GM12878 (cell line): ENCODE results near the gene CTSW. TPM values are rescaled to one million over a fixed set of nuclear protein-coding genes. Genes with fewer than 3 reads are reported as not detected.
A peak's percentile ranks its signal among the peaks of the same experiment; 100 is the strongest.

Experiments used
- CHD1 ChIP-seq: IDR thresholded peaks from 2 replicates; pipeline ENCODE4 v1.6.1; 2012; ENCODE audit warnings: low read depth, low read length, improper control_type of control experiment
- CHD2 ChIP-seq: IDR thresholded peaks from 2 replicates; pipeline ENCODE4 v1.6.1; 2011; ENCODE audit warnings: low read depth, low read length, improper control_type of control experiment, borderline replicate concordance
- GATAD2B ChIP-seq: fragments of 450-650 bp; conservative IDR thresholded peaks from 2 replicates; pipeline ENCODE4 v1.6.1; 2017; ENCODE audit warnings: low read depth, mild to moderate bottlenecking, moderate library complexity
- IKZF1 ChIP-seq: fragments of 450-650 bp; conservative IDR thresholded peaks from 2 replicates; pipeline ENCODE4 v1.6.1; 2017; ENCODE audit warnings: antibody characterized with exemption, mild to moderate bottlenecking
- KAT2A ChIP-seq: conservative IDR thresholded peaks from 2 replicates; pipeline ENCODE4 v1.6.1; 2011; ENCODE audit warnings: low read depth, low read length; ENCODE audit not compliant: control insufficient read depth
- LARP7 ChIP-seq: fragments of 450-650 bp; IDR thresholded peaks from 2 replicates; pipeline ENCODE4 v1.6.1; 2017; ENCODE audit warnings: mild to moderate bottlenecking
- MEF2B ChIP-seq: fragments of 450-650 bp; IDR thresholded peaks from 2 replicates; pipeline ENCODE4 v1.6.1; 2018; ENCODE audit warnings: mild to moderate bottlenecking, moderate library complexity; ENCODE audit not compliant: partially characterized antibody, poor library complexity, severe bottlenecking
- NFYA ChIP-seq: IDR thresholded peaks from 2 replicates; pipeline ENCODE4 v1.6.1; 2011; ENCODE audit warnings: low read depth, mild to moderate bottlenecking, low read length, improper control_type of control experiment, borderline replicate concordance
- NFYB ChIP-seq: IDR thresholded peaks from 2 replicates; pipeline ENCODE4 v1.6.1; 2011; ENCODE audit warnings: low read depth, mild to moderate bottlenecking, low read length, improper control_type of control experiment, moderate library complexity; ENCODE audit not compliant: insufficient read depth
- PAX8 ChIP-seq: fragments of 450-650 bp; IDR thresholded peaks from 2 replicates; pipeline ENCODE4 v1.6.1; 2017; ENCODE audit warnings: mild to moderate bottlenecking, moderate library complexity
- POU2F2 ChIP-seq: IDR thresholded peaks from 3 replicates; pipeline ENCODE4 v1.6.1; 2011; ENCODE audit warnings: low read depth, mild to moderate bottlenecking, low read length, borderline replicate concordance
- RAD21 ChIP-seq: IDR thresholded peaks from 2 replicates; pipeline ENCODE4 v1.6.1; 2011; ENCODE audit warnings: mild to moderate bottlenecking, low read depth, low read length, moderate library complexity; ENCODE audit not compliant: insufficient read depth
- SIX5 ChIP-seq: IDR thresholded peaks from 2 replicates; pipeline ENCODE4 v1.6.1; 2011; ENCODE audit warnings: mild to moderate bottlenecking, low read depth, low read length, moderate library complexity; ENCODE audit not compliant: severe bottlenecking
- SMARCA5 ChIP-seq: fragments of 450-650 bp; IDR thresholded peaks from 2 replicates; pipeline ENCODE4 v1.6.1; 2017; ENCODE audit warnings: mild to moderate bottlenecking
- SMC3 ChIP-seq: IDR thresholded peaks from 2 replicates; pipeline ENCODE4 v1.6.1; 2011; ENCODE audit warnings: low read length, improper control_type of control experiment, borderline replicate concordance
- SPI1 ChIP-seq: IDR thresholded peaks from 2 replicates; pipeline ENCODE4 v1.6.1; 2011; ENCODE audit warnings: low read depth, mild to moderate bottlenecking, low read length, moderate library complexity, borderline replicate concordance; ENCODE audit not compliant: insufficient read depth
- TBL1XR1 ChIP-seq: IDR thresholded peaks from 2 replicates; pipeline ENCODE4 v1.6.1; 2012; ENCODE audit warnings: low read depth, low read length, improper control_type of control experiment
- YBX1 ChIP-seq: fragments of 450-650 bp; IDR thresholded peaks from 2 replicates; pipeline ENCODE4 v1.6.1; 2016; ENCODE audit warnings: antibody characterized with exemption
- polyA plus RNA-seq, 11 experiments: library from polyadenylated mRNA; depleted of rRNA in 4 of 11; unstranded in 6 of 11; stranded (reverse) in 5 of 11; fragments of >200 nt; fragmentation: Nextera tagmentation in 4 of 11; fragmentation: Illumina TruSeq in 1 of 11; extraction: Ambion mirVana in 4 of 11; extraction: Trizol in 1 of 11; gene quantifications; 1 replicate in 1 of 11; 2 replicates in 10 of 11; pipeline versions ENCODE4 v1.2.1 to v1.2.3, GENCODE V29; 2011 to 2016; ENCODE audit warnings: inconsistent platforms in 2 of 11, missing spikeins in 2 of 11, low read depth in 1 of 11
- total RNA-seq, 4 experiments: library from RNA; depleted of rRNA in 3 of 4; stranded (reverse); fragments of >200 nt in 3 of 4; fragmentation: Illumina TruSeq in 1 of 4; extraction: Trizol in 1 of 4; gene quantifications; 2 replicates each; pipeline versions ENCODE4 v1.2.1 to v1.2.3, GENCODE V29; 2013 to 2021
- TF ChIP-seq, protein P1 (sequence below): IDR thresholded peaks from 2 replicates; pipeline ENCODE4 v1.6.1; 2012; ENCODE audit warnings: low read depth, low read length, improper control_type of control experiment
- TF ChIP-seq, protein P2 (sequence below): IDR thresholded peaks from 2 replicates; pipeline ENCODE4 v1.6.1; 2011; ENCODE audit warnings: low read depth, low read length, improper control_type of control experiment, borderline replicate concordance
- TF ChIP-seq, protein P3 (sequence below): fragments of 450-650 bp; IDR thresholded peaks from 2 replicates; pipeline ENCODE4 v1.6.1; 2018; ENCODE audit warnings: mild to moderate bottlenecking, low read depth, moderate library complexity; ENCODE audit not compliant: partially characterized antibody
- TF ChIP-seq, protein P4 (sequence below): fragments of 450-650 bp; formaldehyde crosslinking; IDR thresholded peaks from 2 replicates; pipeline ENCODE4 v1.5.0; 2022; ENCODE audit warnings: mild to moderate bottlenecking, missing genetic modification characterization

CTSW gene
- total and polyA plus RNA-seq, 10 of the 15 experiments (the other 5 are each of a cell fraction or from before 2014, with no cell fraction given), result 0.53 to 12.0 (median 1.7) TPM

DNA sequence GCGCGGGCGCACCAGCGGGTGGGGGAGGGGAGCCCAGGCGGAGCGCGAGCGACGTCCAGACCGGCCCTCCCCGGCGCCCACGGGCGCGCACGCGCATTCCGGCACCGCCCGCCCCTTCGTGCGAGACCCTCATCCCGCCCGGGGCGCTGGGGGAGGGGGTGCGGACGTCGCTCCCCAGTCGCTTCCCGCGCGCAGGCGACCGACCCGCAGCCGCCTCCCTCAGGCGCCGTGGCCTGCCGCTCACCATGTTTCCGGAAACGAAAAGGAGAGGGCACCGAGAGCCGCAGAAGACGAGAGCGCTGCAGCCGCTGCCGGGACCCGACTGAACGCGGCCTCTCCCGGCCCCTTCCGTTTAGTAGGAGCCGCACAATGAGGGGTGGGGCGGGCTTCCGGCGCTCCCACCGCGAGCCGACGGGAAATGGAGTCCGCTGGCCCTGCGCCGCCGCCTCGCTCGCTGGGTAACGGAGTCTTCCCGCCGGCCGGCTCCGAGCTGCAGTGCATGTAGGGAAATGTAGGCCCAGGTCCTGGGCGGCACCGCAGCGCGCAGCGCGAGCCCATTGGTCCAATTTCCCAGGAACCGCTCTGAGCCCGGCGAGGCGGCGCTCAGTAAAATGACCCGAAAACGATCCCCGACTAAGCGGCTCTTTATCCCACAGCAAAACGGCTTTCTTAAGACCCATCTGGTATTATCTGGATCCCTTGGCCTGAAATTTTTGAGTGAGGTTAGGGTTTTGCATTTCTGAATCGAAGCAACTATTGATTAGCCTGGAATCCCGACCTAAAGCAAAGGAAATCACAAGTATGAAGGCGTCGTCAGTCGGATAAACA, 21.6 kb upstream of the CTSW start, which contains the start of gene CFL1 (continued):
- TF ChIP-seq, protein P1, sequence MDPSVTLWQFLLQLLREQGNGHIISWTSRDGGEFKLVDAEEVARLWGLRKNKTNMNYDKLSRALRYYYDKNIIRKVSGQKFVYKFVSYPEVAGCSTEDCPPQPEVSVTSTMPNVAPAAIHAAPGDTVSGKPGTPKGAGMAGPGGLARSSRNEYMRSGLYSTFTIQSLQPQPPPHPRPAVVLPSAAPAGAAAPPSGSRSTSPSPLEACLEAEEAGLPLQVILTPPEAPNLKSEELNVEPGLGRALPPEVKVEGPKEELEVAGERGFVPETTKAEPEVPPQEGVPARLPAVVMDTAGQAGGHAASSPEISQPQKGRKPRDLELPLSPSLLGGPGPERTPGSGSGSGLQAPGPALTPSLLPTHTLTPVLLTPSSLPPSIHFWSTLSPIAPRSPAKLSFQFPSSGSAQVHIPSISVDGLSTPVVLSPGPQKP, result peak; percentile 85
- TF ChIP-seq KAT2A (no peak), PAX8 (no peak), SPI1 (no peak), POU2F2 (peak; percentile 96), SMARCA5 (peak; percentile 93), TBL1XR1 (peak; percentile 71; the same call in 1 of the 2 replicates), SMC3 (no peak), NFYA (no peak), IKZF1 (peak; percentile 99), MEF2B (no peak), CHD1 (peak; percentile 83; the same call in 1 of the 2 replicates), RAD21 (no peak), GATAD2B (peak; percentile 95), LARP7 (peak; percentile 98), CHD2 (peak; percentile 68), NFYB (peak; percentile 88), SIX5 (peak; percentile 95), YBX1 (no peak)
- TF ChIP-seq, protein P2, sequence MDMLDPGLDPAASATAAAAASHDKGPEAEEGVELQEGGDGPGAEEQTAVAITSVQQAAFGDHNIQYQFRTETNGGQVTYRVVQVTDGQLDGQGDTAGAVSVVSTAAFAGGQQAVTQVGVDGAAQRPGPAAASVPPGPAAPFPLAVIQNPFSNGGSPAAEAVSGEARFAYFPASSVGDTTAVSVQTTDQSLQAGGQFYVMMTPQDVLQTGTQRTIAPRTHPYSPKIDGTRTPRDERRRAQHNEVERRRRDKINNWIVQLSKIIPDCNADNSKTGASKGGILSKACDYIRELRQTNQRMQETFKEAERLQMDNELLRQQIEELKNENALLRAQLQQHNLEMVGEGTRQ, result no peak
- TF ChIP-seq, protein P3, sequence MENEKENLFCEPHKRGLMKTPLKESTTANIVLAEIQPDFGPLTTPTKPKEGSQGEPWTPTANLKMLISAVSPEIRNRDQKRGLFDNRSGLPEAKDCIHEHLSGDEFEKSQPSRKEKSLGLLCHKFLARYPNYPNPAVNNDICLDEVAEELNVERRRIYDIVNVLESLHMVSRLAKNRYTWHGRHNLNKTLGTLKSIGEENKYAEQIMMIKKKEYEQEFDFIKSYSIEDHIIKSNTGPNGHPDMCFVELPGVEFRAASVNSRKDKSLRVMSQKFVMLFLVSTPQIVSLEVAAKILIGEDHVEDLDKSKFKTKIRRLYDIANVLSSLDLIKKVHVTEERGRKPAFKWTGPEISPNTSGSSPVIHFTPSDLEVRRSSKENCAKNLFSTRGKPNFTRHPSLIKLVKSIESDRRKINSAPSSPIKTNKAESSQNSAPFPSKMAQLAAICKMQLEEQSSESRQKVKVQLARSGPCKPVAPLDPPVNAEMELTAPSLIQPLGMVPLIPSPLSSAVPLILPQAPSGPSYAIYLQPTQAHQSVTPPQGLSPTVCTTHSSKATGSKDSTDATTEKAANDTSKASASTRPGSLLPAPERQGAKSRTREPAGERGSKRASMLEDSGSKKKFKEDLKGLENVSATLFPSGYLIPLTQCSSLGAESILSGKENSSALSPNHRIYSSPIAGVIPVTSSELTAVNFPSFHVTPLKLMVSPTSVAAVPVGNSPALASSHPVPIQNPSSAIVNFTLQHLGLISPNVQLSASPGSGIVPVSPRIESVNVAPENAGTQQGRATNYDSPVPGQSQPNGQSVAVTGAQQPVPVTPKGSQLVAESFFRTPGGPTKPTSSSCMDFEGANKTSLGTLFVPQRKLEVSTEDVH, result no peak
- TF ChIP-seq, protein P4, sequence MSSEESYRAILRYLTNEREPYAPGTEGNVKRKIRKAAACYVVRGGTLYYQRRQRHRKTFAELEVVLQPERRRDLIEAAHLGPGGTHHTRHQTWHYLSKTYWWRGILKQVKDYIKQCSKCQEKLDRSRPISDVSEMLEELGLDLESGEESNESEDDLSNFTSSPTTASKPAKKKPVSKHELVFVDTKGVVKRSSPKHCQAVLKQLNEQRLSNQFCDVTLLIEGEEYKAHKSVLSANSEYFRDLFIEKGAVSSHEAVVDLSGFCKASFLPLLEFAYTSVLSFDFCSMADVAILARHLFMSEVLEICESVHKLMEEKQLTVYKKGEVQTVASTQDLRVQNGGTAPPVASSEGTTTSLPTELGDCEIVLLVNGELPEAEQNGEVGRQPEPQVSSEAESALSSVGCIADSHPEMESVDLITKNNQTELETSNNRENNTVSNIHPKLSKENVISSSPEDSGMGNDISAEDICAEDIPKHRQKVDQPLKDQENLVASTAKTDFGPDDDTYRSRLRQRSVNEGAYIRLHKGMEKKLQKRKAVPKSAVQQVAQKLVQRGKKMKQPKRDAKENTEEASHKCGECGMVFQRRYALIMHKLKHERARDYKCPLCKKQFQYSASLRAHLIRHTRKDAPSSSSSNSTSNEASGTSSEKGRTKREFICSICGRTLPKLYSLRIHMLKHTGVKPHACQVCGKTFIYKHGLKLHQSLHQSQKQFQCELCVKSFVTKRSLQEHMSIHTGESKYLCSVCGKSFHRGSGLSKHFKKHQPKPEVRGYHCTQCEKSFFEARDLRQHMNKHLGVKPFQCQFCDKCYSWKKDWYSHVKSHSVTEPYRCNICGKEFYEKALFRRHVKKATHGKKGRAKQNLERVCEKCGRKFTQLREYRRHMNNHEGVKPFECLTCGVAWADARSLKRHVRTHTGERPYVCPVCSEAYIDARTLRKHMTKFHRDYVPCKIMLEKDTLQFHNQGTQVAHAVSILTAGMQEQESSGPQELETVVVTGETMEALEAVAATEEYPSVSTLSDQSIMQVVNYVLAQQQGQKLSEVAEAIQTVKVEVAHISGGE (CRISPR knock-in tag), result peak; percentile 62
